ENCODE data around the gene RFK. TPM values are rescaled to one million over a fixed set of nuclear protein-coding genes. Genes with fewer than 3 reads are reported as not detected.

The RFK gene
- polyA plus RNA-seq, 1 donor (not counting 4 experiments of a cell fraction or from before 2014, with no cell fraction given) = 30.1 TPM

DNA sequence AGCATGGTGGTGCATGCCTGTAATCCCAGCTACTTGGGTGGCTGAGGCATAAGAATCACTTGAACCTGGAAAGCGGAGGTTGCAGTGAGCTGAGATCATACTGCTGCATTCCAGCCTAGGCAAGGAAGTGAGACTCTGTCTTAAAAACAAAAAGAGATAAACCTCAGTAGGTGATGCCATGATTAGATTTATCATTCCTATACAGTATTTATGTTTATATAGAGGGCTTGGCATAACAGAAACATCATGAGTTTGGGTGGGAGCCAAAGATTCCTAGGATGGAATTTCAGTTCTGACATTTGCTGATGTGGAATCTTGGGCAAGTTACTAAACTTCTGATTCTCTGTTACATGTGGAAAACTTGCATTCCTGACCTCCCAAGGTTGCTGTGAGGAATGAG, 22.3 kb downstream of the RFK start:
- Histone ChIP-seq H3K27ac (ENCODE audit: control insufficient read depth, insufficient read depth, low read length) (no peak overlapping the region), H3K36me3 (ENCODE audit: control insufficient read depth in 2 of 2, extremely low read depth in 1 of 2, insufficient read depth in 2 of 2, low read length in 2 of 2) (no peaks in the 10 kb centered on the region)

GRCh38 chr9:76370396-76371023, 23.7 kb downstream of the RFK start:
- no peak for TF ChIP-seq EZH2 (IDR thresholded peaks at IDR 0.05; ENCODE audit: low read length)
- TF ChIP-seq, protein P1, sequence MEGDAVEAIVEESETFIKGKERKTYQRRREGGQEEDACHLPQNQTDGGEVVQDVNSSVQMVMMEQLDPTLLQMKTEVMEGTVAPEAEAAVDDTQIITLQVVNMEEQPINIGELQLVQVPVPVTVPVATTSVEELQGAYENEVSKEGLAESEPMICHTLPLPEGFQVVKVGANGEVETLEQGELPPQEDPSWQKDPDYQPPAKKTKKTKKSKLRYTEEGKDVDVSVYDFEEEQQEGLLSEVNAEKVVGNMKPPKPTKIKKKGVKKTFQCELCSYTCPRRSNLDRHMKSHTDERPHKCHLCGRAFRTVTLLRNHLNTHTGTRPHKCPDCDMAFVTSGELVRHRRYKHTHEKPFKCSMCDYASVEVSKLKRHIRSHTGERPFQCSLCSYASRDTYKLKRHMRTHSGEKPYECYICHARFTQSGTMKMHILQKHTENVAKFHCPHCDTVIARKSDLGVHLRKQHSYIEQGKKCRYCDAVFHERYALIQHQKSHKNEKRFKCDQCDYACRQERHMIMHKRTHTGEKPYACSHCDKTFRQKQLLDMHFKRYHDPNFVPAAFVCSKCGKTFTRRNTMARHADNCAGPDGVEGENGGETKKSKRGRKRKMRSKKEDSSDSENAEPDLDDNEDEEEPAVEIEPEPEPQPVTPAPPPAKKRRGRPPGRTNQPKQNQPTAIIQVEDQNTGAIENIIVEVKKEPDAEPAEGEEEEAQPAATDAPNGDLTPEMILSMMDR (optimal IDR thresholded peaks at IDR 0.05 in 1 of 3, IDR thresholded peaks at IDR 0.05 in 1 of 3, conservative IDR thresholded peaks at IDR 0.05 in 1 of 3; ENCODE audit: extremely low read depth in 1 of 3, insufficient read depth in 2 of 3, low read length in 3 of 3) = no peak
- no peak overlapping the region for H3K27ac ChIP-seq (ENCODE audit: control insufficient read depth, insufficient read depth, low read length)
- no peaks in the 10 kb centered on the region for H4K20me1 ChIP-seq (ENCODE audit: control insufficient read depth, extremely low read depth, insufficient read depth, low read length)
- no peaks in the 10 kb centered on the region for H3K79me2 ChIP-seq (ENCODE audit: control insufficient read depth, insufficient read depth, low read length)
- H3K9me3 ChIP-seq (ENCODE audit: control insufficient read depth, low read depth, low read length) = no peaks in the 10 kb centered on the region
- H3K4me2 ChIP-seq (ENCODE audit: control insufficient read depth, extremely low read depth, insufficient read depth, low read depth, low read length) = no peak overlapping the region
- H3K27me3 ChIP-seq (ENCODE audit: control insufficient read depth, extremely low read depth, insufficient read depth, low read length) = no peaks in the 10 kb centered on the region
- no peak overlapping the region for H2AFZ ChIP-seq (ENCODE audit: control insufficient read depth, low read length)
- DNase-seq (ENCODE audit: low read depth, low spot score) = no peak
- H3K36me3 ChIP-seq (ENCODE audit: control insufficient read depth in 2 of 2, extremely low read depth in 1 of 2, insufficient read depth in 2 of 2, low read length in 2 of 2) = no peaks in the 10 kb centered on the region
- H3K4me1 ChIP-seq (ENCODE audit: control insufficient read depth, extremely low read depth, insufficient read depth, low read length) = no peaks in the 10 kb centered on the region
- no peak for FAIRE-seq
- dilution Hi-C loops (cut with MboI; ENCODE audit: extremely low pct_ligation_motif_present, low sequenced_read_pairs) = no loop called here
- no peaks in the 10 kb centered on the region for H3K9me1 ChIP-seq (ENCODE audit: control insufficient read depth, extremely low read depth, insufficient read depth, low read length)
- no peak overlapping the region for H3K9ac ChIP-seq (ENCODE audit: control insufficient read depth, extremely low read depth, insufficient read depth, low read length)
- H3K4me3 ChIP-seq (ENCODE audit: control insufficient read depth in 2 of 3, extremely low read depth in 1 of 3, insufficient read depth in 2 of 3, low read depth in 1 of 3, low read length in 3 of 3) = no peak overlapping the region

More for the DNA sequence above, 22.3 kb downstream of the RFK start:
- Histone ChIP-seq H3K27me3 (ENCODE audit: control insufficient read depth, extremely low read depth, insufficient read depth, low read length) (no peaks in the 10 kb centered on the region), H3K4me1 (ENCODE audit: control insufficient read depth, extremely low read depth, insufficient read depth, low read length) (no peaks in the 10 kb centered on the region), H3K9me1 (ENCODE audit: control insufficient read depth, extremely low read depth, insufficient read depth, low read length) (no peaks in the 10 kb centered on the region), H3K9me3 (ENCODE audit: control insufficient read depth, low read depth, low read length) (no peaks in the 10 kb centered on the region), H2AFZ (ENCODE audit: control insufficient read depth, low read length) (no peak overlapping the region), H3K9ac (ENCODE audit: control insufficient read depth, extremely low read depth, insufficient read depth, low read length) (no peak overlapping the region), H4K20me1 (ENCODE audit: control insufficient read depth, extremely low read depth, insufficient read depth, low read length) (no peaks in the 10 kb centered on the region), H3K4me3 (ENCODE audit: control insufficient read depth in 2 of 3, extremely low read depth in 1 of 3, insufficient read depth in 2 of 3, low read depth in 1 of 3, low read length in 3 of 3) (no peak overlapping the region), H3K4me2 (ENCODE audit: control insufficient read depth, extremely low read depth, insufficient read depth, low read depth, low read length) (no peak overlapping the region), H3K79me2 (ENCODE audit: control insufficient read depth, insufficient read depth, low read length) (no peaks in the 10 kb centered on the region)
- dilution Hi-C loops (cut with MboI; ENCODE audit: extremely low pct_ligation_motif_present, low sequenced_read_pairs) = no loop called here
- no peak for FAIRE-seq
- no peak for DNase-seq (ENCODE audit: low read depth, low spot score)
- no peak for TF ChIP-seq EZH2 (IDR thresholded peaks at IDR 0.05; ENCODE audit: low read length)
- TF ChIP-seq, protein P1 (optimal IDR thresholded peaks at IDR 0.05 in 1 of 3, IDR thresholded peaks at IDR 0.05 in 1 of 3, conservative IDR thresholded peaks at IDR 0.05 in 1 of 3; ENCODE audit: extremely low read depth in 1 of 3, insufficient read depth in 2 of 3, low read length in 3 of 3) = no peak
